Mesendoderm (in vitro differentiated cells): ENCODE results near the gene ABCB8.

Experiments used
- DNase-seq: peaks from one replicate; pipeline ENCODE4 v3.0.0; 2013
- H2AK5ac ChIP-seq: 2 replicates; pipeline ENCODE4 v1.6.1; 2013; ENCODE audit warnings: low read length, inconsistent platforms
- H2BK120ac ChIP-seq: 2 replicates; pipeline ENCODE4 v1.6.1; 2013; ENCODE audit warnings: low read depth, mild to moderate bottlenecking, low read length, moderate library complexity, mixed read lengths
- H2BK15ac ChIP-seq: replicated peaks from 2 replicates; pipeline ENCODE4 v1.6.1; 2013; ENCODE audit warnings: low read depth, mild to moderate bottlenecking, moderate library complexity
- H2BK5ac ChIP-seq: 2 replicates; pipeline ENCODE4 v1.6.1; 2013; ENCODE audit warnings: low read length, inconsistent platforms
- H3K18ac ChIP-seq: 2 replicates; pipeline ENCODE4 v1.6.1; 2013; ENCODE audit warnings: mild to moderate bottlenecking, low read length, mixed read lengths
- H3K23ac ChIP-seq: one replicate; pipeline ENCODE4 v1.6.1; 2013; ENCODE audit warnings: low read length
- H3K27ac ChIP-seq: 2 replicates; pipeline ENCODE4 v1.5.1; 2013; ENCODE audit warnings: low read depth, mild to moderate bottlenecking, inconsistent platforms, low read length, moderate library complexity
- H3K27me3 ChIP-seq: 2 replicates; pipeline ENCODE4 v1.6.1; 2013; ENCODE audit warnings: low read length, control low read depth, mild to moderate bottlenecking, inconsistent platforms; ENCODE audit not compliant: insufficient read depth, poor library complexity
- H3K36me3 ChIP-seq: 2 replicates; pipeline ENCODE4 v1.6.1; 2013; ENCODE audit warnings: low read length, inconsistent platforms; ENCODE audit not compliant: control insufficient read depth, insufficient read depth
- H3K4ac ChIP-seq: one replicate; pipeline ENCODE4 v1.6.1; 2013; ENCODE audit warnings: low read depth, mild to moderate bottlenecking, low read length, moderate library complexity
- H3K4me1 ChIP-seq: 2 replicates; pipeline ENCODE4 v1.6.1; 2013; ENCODE audit warnings: low read depth, low read length, inconsistent platforms; ENCODE audit not compliant: control insufficient read depth
- H3K4me2 ChIP-seq: 2 replicates; pipeline ENCODE4 v1.6.1; 2013; ENCODE audit warnings: low read length
- H3K4me3 ChIP-seq: 2 replicates; pipeline ENCODE4 v1.5.1; 2013; ENCODE audit warnings: mild to moderate bottlenecking, low read length
- H3K56ac ChIP-seq: one replicate; pipeline ENCODE4 v1.6.1; 2013; ENCODE audit warnings: low read length
- H3K79me1 ChIP-seq: 2 replicates; pipeline ENCODE4 v1.6.1; 2013; ENCODE audit warnings: low read length, inconsistent platforms
- H3K79me2 ChIP-seq: 2 replicates; pipeline ENCODE4 v1.6.1; 2013; ENCODE audit warnings: mild to moderate bottlenecking, low read length; ENCODE audit not compliant: control insufficient read depth, insufficient read depth
- H3K9ac ChIP-seq: 2 replicates; pipeline ENCODE4 v1.6.1; 2013; ENCODE audit warnings: low read length, inconsistent platforms
- H4K5ac ChIP-seq: one replicate; pipeline ENCODE4 v1.6.1; 2013; ENCODE audit warnings: low read length
- H4K8ac ChIP-seq: one replicate; pipeline ENCODE4 v1.6.1; 2013; ENCODE audit warnings: low read depth, mild to moderate bottlenecking, control low read depth, low read length, moderate library complexity
- WGBS: extraction: QIAGEN DNeasy Blood & Tissue Kit; methylation state at CpG from one replicate; pipeline ENCODE4 v1.1.7; 2013; ENCODE audit warnings: low lambda C conversion rate, missing lambda C conversion rate; ENCODE audit not compliant: insufficient coverage; ENCODE audit errors: extremely low coverage; 5-methylcytosine and 5-hydroxymethylcytosine counted together

Gene ABCB8

GRCh38 chr7:151088856-151089699 is 60.8 kb downstream of the ABCB8 start:
- no peak overlapping the region for H2BK120ac ChIP-seq
- WGBS = no CpG with 5 or more reads among the region's 30 CpGs
- peaks cover 2% of the 10 kb centered on the region for H3K36me3 ChIP-seq
- no peak overlapping the region for H4K5ac ChIP-seq
- DNase-seq = peak; percentile 61
- no peak overlapping the region for H3K4me3 ChIP-seq
- no peak overlapping the region for H3K23ac ChIP-seq
- H3K4ac ChIP-seq = no peak overlapping the region
- H3K79me2 ChIP-seq = peaks cover 21% of the 10 kb centered on the region
- H4K8ac ChIP-seq = no peak overlapping the region
- no peak overlapping the region for H3K18ac ChIP-seq
- peak overlapping the region; percentile 9 for H3K9ac ChIP-seq
- H2AK5ac ChIP-seq = no peak overlapping the region
- peak overlapping the region; percentile 62 for H3K56ac ChIP-seq
- peaks cover 15% of the 10 kb centered on the region for H3K4me1 ChIP-seq
- H3K27me3 ChIP-seq = no peaks in the 10 kb centered on the region
- no peak overlapping the region for H2BK15ac ChIP-seq
- H2BK5ac ChIP-seq = no peak overlapping the region
- H3K4me2 ChIP-seq = peak overlapping the region; percentile 14
- peaks cover 32% of the 10 kb centered on the region for H3K79me1 ChIP-seq
- H3K27ac ChIP-seq = no peak overlapping the region

GRCh38 chr7:151089893-151090730 is 61.9 kb downstream of the ABCB8 start:
- peak overlapping the region; percentile 42 for H3K56ac ChIP-seq
- H4K8ac ChIP-seq = no peak overlapping the region
- H2BK120ac ChIP-seq = no peak overlapping the region
- H3K4ac ChIP-seq = no peak overlapping the region
- H3K4me1 ChIP-seq = peaks cover 15% of the 10 kb centered on the region
- no peak overlapping the region for H3K18ac ChIP-seq
- no peak overlapping the region for H3K23ac ChIP-seq
- no peaks in the 10 kb centered on the region for H3K27me3 ChIP-seq
- H3K36me3 ChIP-seq = peaks cover 2% of the 10 kb centered on the region
- DNase-seq = no peak
- no peak overlapping the region for H2BK15ac ChIP-seq
- no peak overlapping the region for H3K4me2 ChIP-seq
- H2AK5ac ChIP-seq = no peak overlapping the region
- H3K27ac ChIP-seq = no peak overlapping the region
- H3K4me3 ChIP-seq = no peak overlapping the region
- H2BK5ac ChIP-seq = no peak overlapping the region
- WGBS = no CpG with 5 or more reads among the region's 22 CpGs
- H3K79me2 ChIP-seq = peaks cover 22% of the 10 kb centered on the region
- peak overlapping the region; percentile 9 for H3K9ac ChIP-seq
- H4K5ac ChIP-seq = no peak overlapping the region
- peaks cover 36% of the 10 kb centered on the region for H3K79me1 ChIP-seq

GRCh38 chr7:151091003-151091402 is 62.8 kb downstream of the ABCB8 start:
- no peak overlapping the region for H2AK5ac ChIP-seq
- peaks cover 11% of the 10 kb centered on the region for H3K4me1 ChIP-seq
- no peak for DNase-seq
- H3K9ac ChIP-seq = no peak overlapping the region
- WGBS = no CpG with 5 or more reads among the region's 7 CpGs
- no peak overlapping the region for H2BK120ac ChIP-seq
- H3K79me2 ChIP-seq = peaks cover 26% of the 10 kb centered on the region
- H3K56ac ChIP-seq = no peak overlapping the region
- no peak overlapping the region for H3K4me2 ChIP-seq
- peaks cover 42% of the 10 kb centered on the region for H3K79me1 ChIP-seq
- H3K27me3 ChIP-seq = no peaks in the 10 kb centered on the region
- H3K36me3 ChIP-seq = peaks cover 2% of the 10 kb centered on the region
- no peak overlapping the region for H3K27ac ChIP-seq
- H4K8ac ChIP-seq = no peak overlapping the region
- no peak overlapping the region for H3K18ac ChIP-seq
- H2BK15ac ChIP-seq = no peak overlapping the region
- no peak overlapping the region for H3K4me3 ChIP-seq
- no peak overlapping the region for H3K4ac ChIP-seq
- no peak overlapping the region for H3K23ac ChIP-seq
- no peak overlapping the region for H4K5ac ChIP-seq
- H2BK5ac ChIP-seq = no peak overlapping the region

- Histone ChIP-seq H3K4me2 (no peak overlapping the region), H2BK15ac (no peak overlapping the region), H3K9ac (no peak overlapping the region), H3K27me3 (no peaks in the 10 kb centered on the region), H2AK5ac (no peak overlapping the region), H3K36me3 (peaks cover 2% of the 10 kb centered on the region), H3K79me2 (peaks cover 26% of the 10 kb centered on the region), H3K56ac (no peak overlapping the region), H3K79me1 (peaks cover 45% of the 10 kb centered on the region), H2BK5ac (no peak overlapping the region), H3K27ac (no peak overlapping the region), H4K5ac (no peak overlapping the region), H3K23ac (no peak overlapping the region), H4K8ac (no peak overlapping the region), H3K18ac (no peak overlapping the region), H3K4me3 (no peak overlapping the region), H3K4ac (no peak overlapping the region), H2BK120ac (no peak overlapping the region), H3K4me1 (peaks cover 11% of the 10 kb centered on the region)
- no CpG with 5 or more reads among the region's 6 CpGs for WGBS
- peak; percentile 70 for DNase-seq
Measured at GRCh38 chr7:151091431-151091830, 63.2 kb downstream of the ABCB8 start.

- H4K5ac ChIP-seq = no peak overlapping the region
- DNase-seq = no peak
- no peak overlapping the region for H3K23ac ChIP-seq
- H3K56ac ChIP-seq = no peak overlapping the region
- no peak overlapping the region for H4K8ac ChIP-seq
- no peak overlapping the region for H3K9ac ChIP-seq
- H3K79me1 ChIP-seq = peaks cover 45% of the 10 kb centered on the region
- peaks cover 2% of the 10 kb centered on the region for H3K36me3 ChIP-seq
- no peak overlapping the region for H3K4me3 ChIP-seq
- WGBS = no CpG with 5 or more reads among the region's 14 CpGs
- peaks cover 11% of the 10 kb centered on the region for H3K4me1 ChIP-seq
- H3K27me3 ChIP-seq = no peaks in the 10 kb centered on the region
- H2BK5ac ChIP-seq = no peak overlapping the region
- H2AK5ac ChIP-seq = no peak overlapping the region
- H2BK15ac ChIP-seq = no peak overlapping the region
- no peak overlapping the region for H3K4ac ChIP-seq
- H3K4me2 ChIP-seq = no peak overlapping the region
- no peak overlapping the region for H3K18ac ChIP-seq
- H3K27ac ChIP-seq = no peak overlapping the region
- no peak overlapping the region for H2BK120ac ChIP-seq
- peaks cover 26% of the 10 kb centered on the region for H3K79me2 ChIP-seq
Measured at GRCh38 chr7:151091988-151092387, 63.7 kb downstream of the ABCB8 start.
